Bronchial epithelial cell (primary cell): ENCODE data around the gene MGRN1. TPM values are rescaled to one million over a fixed set of nuclear protein-coding genes. Genes with fewer than 3 reads are reported as not detected.

Source experiments
- DNase-seq: peaks from one replicate; pipeline ENCODE4 v3.0.0-alpha.2; 2010; ENCODE audit warnings: low read depth
- FAIRE-seq: peaks from 2 replicates; lab custom pipeline; 2011; peaks lifted over from hg19 to GRCh38; lab: Jason Lieb, UNC
- H3K27me3 ChIP-seq: 2 replicates; pipeline ENCODE4 v1.5.1; 2011; ENCODE audit warnings: low read length; ENCODE audit not compliant: control insufficient read depth, insufficient read depth
- H3K36me3 ChIP-seq: 2 replicates; pipeline ENCODE4 v1.5.1; 2011; ENCODE audit warnings: low read length; ENCODE audit not compliant: control insufficient read depth, insufficient read depth
- H3K4me3 ChIP-seq: 2 replicates; pipeline ENCODE4 v1.5.1; 2011; ENCODE audit warnings: mild to moderate bottlenecking, low read depth, low read length, control low read depth
- total RNA-seq: library from RNA; depleted of rRNA; stranded (reverse); fragments of >200 nt; gene quantifications from 2 replicates; pipeline ENCODE4 v1.2.1, GENCODE V29; 2014
- TF ChIP-seq, protein P1 (sequence below): IDR thresholded peaks from 2 replicates; pipeline ENCODE4 v1.5.1; 2011; ENCODE audit warnings: mild to moderate bottlenecking, moderate library complexity, low read length, control low read depth, inconsistent platforms; ENCODE audit not compliant: insufficient read depth, severe bottlenecking

Gene MGRN1
- total RNA-seq, 1 donor from 2014 or later: 6.1 TPM

DNA sequence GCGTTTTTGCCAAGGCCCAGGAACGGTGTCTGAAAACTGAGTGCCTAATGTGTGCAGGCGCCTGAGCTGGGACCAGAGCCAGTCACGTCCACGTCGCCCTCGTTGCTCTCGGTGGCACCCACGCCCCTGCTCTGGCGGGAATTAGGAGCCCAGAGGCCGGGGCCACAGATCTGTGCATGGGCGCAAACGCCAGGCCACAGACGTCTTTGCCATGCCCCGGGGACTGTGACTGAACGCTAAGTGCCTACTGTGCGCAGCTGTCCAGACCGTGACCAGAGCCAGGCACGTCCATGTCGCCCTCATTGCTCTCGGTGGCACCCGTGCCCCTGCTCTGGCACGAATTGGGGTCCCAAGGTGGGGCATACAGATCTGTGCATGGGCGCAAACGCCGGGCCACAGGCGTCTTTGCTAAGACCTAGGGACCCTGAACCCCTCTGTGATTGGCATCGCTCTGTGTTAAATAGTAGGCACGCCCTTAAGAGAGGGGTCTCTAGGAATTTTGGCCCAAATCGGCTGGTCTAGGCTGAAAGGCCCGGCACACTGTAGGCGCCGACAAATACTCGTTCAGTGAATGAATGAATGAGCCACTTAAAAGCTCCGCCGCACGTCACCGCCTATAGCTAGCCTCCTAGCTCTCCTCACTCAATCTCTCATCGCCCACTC lies 9.1 kb upstream of the MGRN1 start:
- FAIRE-seq: no peak
- DNase-seq: no peak
- TF ChIP-seq, protein P1, sequence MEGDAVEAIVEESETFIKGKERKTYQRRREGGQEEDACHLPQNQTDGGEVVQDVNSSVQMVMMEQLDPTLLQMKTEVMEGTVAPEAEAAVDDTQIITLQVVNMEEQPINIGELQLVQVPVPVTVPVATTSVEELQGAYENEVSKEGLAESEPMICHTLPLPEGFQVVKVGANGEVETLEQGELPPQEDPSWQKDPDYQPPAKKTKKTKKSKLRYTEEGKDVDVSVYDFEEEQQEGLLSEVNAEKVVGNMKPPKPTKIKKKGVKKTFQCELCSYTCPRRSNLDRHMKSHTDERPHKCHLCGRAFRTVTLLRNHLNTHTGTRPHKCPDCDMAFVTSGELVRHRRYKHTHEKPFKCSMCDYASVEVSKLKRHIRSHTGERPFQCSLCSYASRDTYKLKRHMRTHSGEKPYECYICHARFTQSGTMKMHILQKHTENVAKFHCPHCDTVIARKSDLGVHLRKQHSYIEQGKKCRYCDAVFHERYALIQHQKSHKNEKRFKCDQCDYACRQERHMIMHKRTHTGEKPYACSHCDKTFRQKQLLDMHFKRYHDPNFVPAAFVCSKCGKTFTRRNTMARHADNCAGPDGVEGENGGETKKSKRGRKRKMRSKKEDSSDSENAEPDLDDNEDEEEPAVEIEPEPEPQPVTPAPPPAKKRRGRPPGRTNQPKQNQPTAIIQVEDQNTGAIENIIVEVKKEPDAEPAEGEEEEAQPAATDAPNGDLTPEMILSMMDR: no peak
- peak overlapping the region; percentile 39 for H3K4me3 ChIP-seq
- H3K36me3 ChIP-seq: no peaks in the 10 kb centered on the region
- no peaks in the 10 kb centered on the region for H3K27me3 ChIP-seq

DNA sequence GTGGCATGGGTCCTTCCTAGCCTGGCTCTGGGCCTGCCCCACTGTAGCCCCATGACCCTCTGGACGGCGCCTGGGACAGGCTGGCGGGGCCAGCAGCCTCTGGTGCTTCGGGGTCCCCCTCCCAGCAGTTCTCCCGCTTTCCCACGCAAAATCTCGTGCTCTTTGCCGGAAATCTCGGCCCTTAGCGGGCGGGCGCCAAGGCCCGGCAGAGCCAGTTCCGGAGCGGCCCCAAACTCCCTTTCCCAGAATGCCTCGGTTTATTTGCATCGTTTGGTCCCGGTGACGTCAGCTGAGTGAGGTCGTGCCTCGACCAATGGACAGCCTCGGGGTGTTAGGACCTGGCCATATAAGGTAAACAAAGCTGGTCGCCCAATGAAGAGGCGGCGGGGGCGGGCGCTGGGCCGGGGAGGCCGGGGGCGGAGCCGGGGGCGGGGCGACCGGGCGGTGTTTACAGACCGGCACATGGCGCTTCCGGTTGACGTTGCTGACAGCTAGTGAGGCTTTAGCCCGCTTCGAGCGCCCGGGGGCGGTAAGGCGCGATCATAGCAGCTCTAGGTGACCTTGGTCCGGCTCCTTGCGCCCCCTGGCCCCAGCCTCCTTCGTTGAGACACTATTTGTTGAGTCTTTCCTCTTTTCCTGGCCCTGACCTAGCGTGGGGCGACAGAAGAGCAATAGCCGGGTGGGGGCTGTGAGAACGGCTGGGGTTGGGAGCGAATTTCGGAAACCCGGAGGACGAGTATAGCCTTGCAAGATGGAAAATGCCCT lies 8.4 kb upstream of the MGRN1 start:
- DNase-seq: peak; percentile 99
- TF ChIP-seq, protein P1: peak; percentile 32
- Histone ChIP-seq H3K27me3 (no peaks in the 10 kb centered on the region), H3K4me3 (peak overlapping the region; percentile 56), H3K36me3 (no peaks in the 10 kb centered on the region)
- no peak for FAIRE-seq

DNA sequence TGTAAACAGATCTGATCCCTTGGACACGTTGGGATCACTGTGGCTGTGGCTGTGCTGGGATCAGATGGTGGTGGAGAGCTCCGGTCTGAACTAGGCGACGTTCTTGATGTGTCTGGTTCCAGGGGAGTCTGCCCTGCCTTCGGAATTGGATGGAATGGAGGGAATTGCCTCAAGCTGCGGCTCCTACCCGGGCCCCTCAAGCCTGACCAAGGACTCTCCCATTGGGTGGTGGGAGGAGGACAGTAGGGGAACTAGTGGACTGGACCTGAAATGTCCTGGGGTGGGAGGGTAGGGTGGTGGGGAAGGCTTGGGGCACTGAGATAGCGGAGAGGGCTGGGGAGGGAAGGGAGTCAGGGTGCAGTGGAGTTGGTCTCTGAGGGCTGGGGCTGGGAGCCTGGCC lies 6.7 kb upstream of the MGRN1 start:
- H3K36me3 ChIP-seq: no peaks in the 10 kb centered on the region
- FAIRE-seq (no peak), DNase-seq (no peak)
- H3K4me3 ChIP-seq: no peak overlapping the region
- TF ChIP-seq, protein P1: no peak
- no peaks in the 10 kb centered on the region for H3K27me3 ChIP-seq

DNA sequence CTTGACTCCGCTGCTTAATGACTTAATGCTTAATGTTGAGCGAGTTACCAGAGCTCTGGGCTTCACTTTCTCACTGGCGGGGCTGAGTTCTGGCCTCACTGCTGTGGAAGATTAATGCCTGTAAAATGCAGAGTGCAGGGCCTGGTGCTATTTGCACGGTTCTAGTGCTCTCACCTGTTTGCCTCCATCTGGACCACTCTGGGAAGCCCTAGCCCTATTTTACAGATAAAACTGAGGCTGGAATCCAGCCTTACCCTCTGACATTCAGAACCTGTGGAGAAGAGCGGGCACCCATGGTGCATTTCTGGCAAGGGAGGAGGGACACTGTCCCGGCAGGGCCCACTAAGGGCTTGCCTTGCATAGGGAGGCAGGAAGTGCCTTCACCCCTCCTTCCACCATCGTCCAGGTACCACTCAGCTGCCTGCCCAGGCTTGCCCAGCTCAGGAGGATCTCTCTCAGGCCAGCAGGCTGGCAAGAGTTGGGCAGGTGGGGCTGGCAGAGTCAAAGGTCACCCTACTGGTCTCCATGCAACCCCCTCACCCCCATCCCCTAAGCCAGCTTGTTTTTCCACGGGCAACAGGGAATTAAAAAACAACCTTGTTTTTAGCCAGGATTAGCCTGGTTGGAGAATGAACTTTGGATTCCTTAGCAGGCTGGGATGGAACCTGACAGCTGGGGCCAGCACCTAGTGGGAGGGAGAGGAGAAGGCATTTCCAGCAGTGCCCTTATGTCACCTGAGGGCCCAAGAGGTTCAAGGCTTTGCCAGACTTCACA lies 5.8 kb upstream of the MGRN1 start:
- TF ChIP-seq, protein P1: no peak
- H3K36me3 ChIP-seq: no peaks in the 10 kb centered on the region
- no peaks in the 10 kb centered on the region for H3K27me3 ChIP-seq
- DNase-seq (peak; percentile 68), FAIRE-seq (no peak)
- no peak overlapping the region for H3K4me3 ChIP-seq

DNA sequence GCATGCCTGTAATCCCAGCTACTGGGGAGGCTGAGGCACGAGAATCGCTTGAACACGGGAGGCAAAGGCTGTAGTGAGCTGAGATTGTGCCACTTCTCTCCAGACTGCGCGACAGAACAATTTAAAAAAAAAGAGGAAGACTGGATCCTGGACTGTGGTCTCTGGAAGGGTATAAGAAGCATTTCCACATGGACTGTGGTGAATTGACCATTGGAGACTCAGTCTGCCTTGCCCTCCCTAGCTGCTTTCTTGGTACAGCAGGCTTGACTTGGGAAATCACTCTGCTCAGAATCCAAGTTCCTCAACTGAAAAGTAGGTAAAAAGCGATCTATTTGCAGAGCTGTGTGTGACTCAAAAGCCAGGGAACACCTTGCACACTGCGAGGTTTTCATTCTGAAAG lies 1.0 kb upstream of the MGRN1 start:
- Histone ChIP-seq H3K27me3 (no peaks in the 10 kb centered on the region), H3K36me3 (no peaks in the 10 kb centered on the region), H3K4me3 (no peak overlapping the region)
- TF ChIP-seq, protein P1: no peak
- FAIRE-seq: no peak
- no peak for DNase-seq
